HepG2 (cell line): ENCODE results near the gene ATP5F1E. TPM values are rescaled to one million over a fixed set of nuclear protein-coding genes. Genes with fewer than 3 reads are reported as not detected.

ENCODE experiments used
- AGO2 ChIP-seq: fragments of 200-400 bp; formaldehyde crosslinking; optimal IDR thresholded peaks from 2 replicates; pipeline ENCODE3; 2017; ENCODE audit warnings: mild to moderate bottlenecking, low read depth, low read length, moderate library complexity
- BRD4 ChIP-seq: sonication (generic); formaldehyde crosslinking; IDR thresholded peaks from 2 replicates; pipeline ENCODE4 v1.4.0; 2020; ENCODE audit warnings: missing genetic modification reagents
- BRF2 ChIP-seq: sonication (generic); formaldehyde crosslinking; IDR thresholded peaks from 2 replicates; pipeline ENCODE4 v1.8.1; 2022; ENCODE audit warnings: mild to moderate bottlenecking, missing genetic modification reagents
- CEBPG ChIP-seq: IDR thresholded peaks from 2 replicates; pipeline ENCODE4 v1.6.1; 2016
- FOXO4 ChIP-seq: sonication (generic); formaldehyde crosslinking; conservative IDR thresholded peaks from 2 replicates; pipeline ENCODE4 v1.8.1; 2023; ENCODE audit warnings: missing genetic modification reagents
- HBP1 ChIP-seq: IDR thresholded peaks from 2 replicates; pipeline ENCODE4 v1.6.1; 2016; ENCODE audit warnings: low read depth, control low read depth
- KAT2B ChIP-seq: fragments of 150-350 bp; IDR thresholded peaks from 2 replicates; pipeline ENCODE4 v1.6.1; 2014; ENCODE audit warnings: low read depth, low read length, borderline replicate concordance
- KDM5B ChIP-seq: sonication (generic); formaldehyde crosslinking; IDR thresholded peaks from 2 replicates; pipeline ENCODE4 v1.4.0; 2020; ENCODE audit warnings: missing genetic modification reagents, mild to moderate bottlenecking, borderline replicate concordance
- NFE2L2 ChIP-seq: fragments of 150-350 bp; IDR thresholded peaks from 2 replicates; pipeline ENCODE4 v1.6.1; 2014; ENCODE audit warnings: low read length
- PHF5A ChIP-seq: IDR thresholded peaks from one replicate; pipeline ENCODE4 v1.6.1; 2018; ENCODE audit warnings: low read depth, missing genetic modification reagents; ENCODE audit not compliant: unreplicated experiment
- SMAD1 ChIP-seq: sonication (generic); formaldehyde crosslinking; IDR thresholded peaks from 2 replicates; pipeline ENCODE4 v1.4.0; 2020; ENCODE audit warnings: missing genetic modification reagents, low read depth, mild to moderate bottlenecking, borderline replicate concordance
- ZBTB38 ChIP-seq: sonication (generic); formaldehyde crosslinking; IDR thresholded peaks from 2 replicates; pipeline ENCODE4 v1.5.1; 2020; ENCODE audit warnings: mild to moderate bottlenecking, missing genetic modification reagents
- ZFP1 ChIP-seq: IDR thresholded peaks from 2 replicates; pipeline ENCODE4 v1.6.1; 2016
- ZFY ChIP-seq: sonication (generic); formaldehyde crosslinking; IDR thresholded peaks from 2 replicates; pipeline ENCODE4 v1.4.0; 2020; ENCODE audit warnings: missing genetic modification reagents
- ZMAT5 ChIP-seq: sonication (generic); formaldehyde crosslinking; IDR thresholded peaks from 2 replicates; pipeline ENCODE4 v1.5.0; 2020; ENCODE audit warnings: mild to moderate bottlenecking, low read depth, missing genetic modification reagents, borderline replicate concordance
- ZNF234 ChIP-seq: sonication (generic); formaldehyde crosslinking; conservative IDR thresholded peaks from 2 replicates; pipeline ENCODE4 v1.5.1; 2020; ENCODE audit warnings: mild to moderate bottlenecking, missing genetic modification reagents
- ZNF260 ChIP-seq: sonication (generic); formaldehyde crosslinking; IDR thresholded peaks from 2 replicates; pipeline ENCODE4 v1.4.0; 2020; ENCODE audit warnings: missing genetic modification reagents, low read depth, mild to moderate bottlenecking, borderline replicate concordance
- ZNF430 ChIP-seq: sonication (generic); formaldehyde crosslinking; IDR thresholded peaks from 2 replicates; pipeline ENCODE4 v1.9.0; 2021; ENCODE audit warnings: mild to moderate bottlenecking, missing genetic modification reagents
- ZNF484 ChIP-seq: sonication (generic); formaldehyde crosslinking; IDR thresholded peaks from 2 replicates; pipeline ENCODE4 v1.5.1; 2020; ENCODE audit warnings: mild to moderate bottlenecking, low read depth, missing genetic modification reagents, borderline replicate concordance
- ZNF567 ChIP-seq: sonication (generic); formaldehyde crosslinking; IDR thresholded peaks from 2 replicates; pipeline ENCODE4 v1.8.1; 2023; ENCODE audit warnings: mild to moderate bottlenecking, missing genetic modification reagents, borderline replicate concordance
- ZNF687 ChIP-seq: sonication (generic); formaldehyde crosslinking; IDR thresholded peaks from 2 replicates; pipeline ENCODE4 v1.5.1; 2020; ENCODE audit warnings: mild to moderate bottlenecking, missing genetic modification reagents, moderate library complexity
- ZNF883 ChIP-seq: sonication (generic); formaldehyde crosslinking; IDR thresholded peaks from 2 replicates; pipeline ENCODE4 v1.5.1; 2020; ENCODE audit warnings: mild to moderate bottlenecking, missing genetic modification reagents; ENCODE audit errors: not compliant biosample characterization
- ZSCAN22 ChIP-seq: sonication (generic); formaldehyde crosslinking; IDR thresholded peaks from 2 replicates; pipeline ENCODE4 v1.4.0; 2020; ENCODE audit warnings: mild to moderate bottlenecking, missing genetic modification reagents
- polyA plus RNA-seq, 8 experiments: library from polyadenylated mRNA; depleted of rRNA in 3 of 8; stranded (reverse) in 7 of 8; unstranded in 1 of 8; fragments of >200 nt; fragmentation: Illumina TruSeq in 4 of 8; extraction: Trizol in 4 of 8; gene quantifications; 2 replicates each; pipeline versions ENCODE4 v1.2.1 to v1.2.3, GENCODE V29; 2011 to 2016; ENCODE audit warnings: low read depth in 4 of 8, missing spikeins in 1 of 8, mixed read lengths in 1 of 8; ENCODE audit not compliant: insufficient read depth in 1 of 8
- total RNA-seq, 5 experiments: library from RNA; depleted of rRNA; stranded (reverse); fragments of >200 nt; fragmentation: Illumina TruSeq; extraction: Trizol; gene quantifications; 2 replicates each; pipeline ENCODE4 v1.2.3, GENCODE V29; 2016; ENCODE audit warnings: low read depth in 1 of 5

The ATP5F1E gene
- total and polyA plus RNA-seq, 2 of the 13 experiments (the other 11 are each of a cell fraction or from before 2014, with no cell fraction given) = 121 to 134 TPM

GRCh38 chr20:59015411-59015810 is 16.7 kb downstream of the ATP5F1E start (continued):
- TF ChIP-seq ZNF687 (CRISPR knock-in tag) (0 out of 2 replicates have a peak, but pooled peaks have one; percentile 3), KDM5B (CRISPR knock-in tag) (no peak), BRF2 (CRISPR knock-in tag) (no peak), AGO2 (peak; percentile 67), ZNF430 (CRISPR knock-in tag) (0 out of 2 replicates have a peak, but pooled peaks have one; percentile 2), FOXO4 (CRISPR knock-in tag) (0 out of 2 replicates have a peak, but pooled peaks have one; percentile 20), ZNF234 (no peak), ZNF484 (CRISPR knock-in tag) (no peak), ZFY (no peak), ZFP1 (CRISPR knock-in tag) (no peak), ZNF260 (CRISPR knock-in tag) (0 out of 2 replicates have a peak, but pooled peaks have one; percentile 26), CEBPG (CRISPR knock-in tag) (no peak), NFE2L2 (no peak), HBP1 (CRISPR knock-in tag) (no peak), KAT2B (no peak), SMAD1 (CRISPR knock-in tag) (no peak; the same call in 1 of the 2 replicates), BRD4 (CRISPR knock-in tag) (peak; percentile 40; the same call in 1 of the 2 replicates), ZNF883 (CRISPR knock-in tag) (peak; percentile 8), ZBTB38 (peak; percentile 56; the same call in 1 of the 2 replicates), ZNF567 (peak; percentile 5; the same call in 1 of the 2 replicates), ZMAT5 (no peak), ZSCAN22 (no peak), PHF5A (CRISPR knock-in tag) (no peak)
